Stimulated activated CD4-positive, alpha-beta T cell treated with anti-CD3 and anti-CD28 coated beads, Interleukin-12 subunit alpha, Interleukin-12 subunit beta, amount 100 ng/mL, for 4 hours (primary cell): Measurements from ENCODE around the gene SIRT6.
"Not testable (repeated sequence)": the region's sequence is repeated elsewhere in the genome, so short reads cannot be mapped to it uniquely, and the experiment has no call there.

Source experiments
- DNase-seq: peaks from one replicate; pipeline ENCODE4 v3.0.0-alpha.2; 2020

SIRT6 gene

DNA sequence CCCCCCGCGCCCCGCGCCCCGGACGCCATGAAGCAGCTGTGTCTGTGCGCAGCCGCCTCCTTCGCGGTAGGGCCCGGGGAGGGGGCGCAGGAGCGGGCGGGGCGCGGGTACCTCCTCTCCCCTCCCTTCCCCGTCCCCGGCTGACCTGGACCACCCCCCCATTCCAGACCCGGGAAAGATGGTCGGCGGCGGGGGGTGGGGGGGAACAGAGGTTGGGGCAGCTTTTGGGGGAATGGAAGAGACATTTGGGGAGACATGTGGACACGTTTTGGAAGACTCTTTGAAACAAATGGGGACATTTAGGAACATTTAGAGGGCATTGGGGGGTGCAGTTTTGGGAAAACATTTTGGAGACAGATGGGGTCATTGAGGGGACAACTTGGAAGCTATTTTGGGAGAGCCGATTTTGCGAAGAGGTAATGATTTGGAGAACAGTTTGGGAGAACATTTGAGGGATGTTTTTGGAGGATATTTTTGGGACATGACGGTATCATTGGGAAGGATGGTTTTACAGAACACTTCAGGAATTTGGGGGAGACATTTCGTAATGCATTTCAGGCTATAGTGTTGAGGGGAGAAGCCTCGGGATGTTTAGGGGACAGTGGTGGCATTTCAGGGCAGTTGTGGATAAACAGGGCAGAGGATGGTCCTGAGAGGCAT, 16.2 kb upstream of the SIRT6 start:
- no peak for DNase-seq

DNA sequence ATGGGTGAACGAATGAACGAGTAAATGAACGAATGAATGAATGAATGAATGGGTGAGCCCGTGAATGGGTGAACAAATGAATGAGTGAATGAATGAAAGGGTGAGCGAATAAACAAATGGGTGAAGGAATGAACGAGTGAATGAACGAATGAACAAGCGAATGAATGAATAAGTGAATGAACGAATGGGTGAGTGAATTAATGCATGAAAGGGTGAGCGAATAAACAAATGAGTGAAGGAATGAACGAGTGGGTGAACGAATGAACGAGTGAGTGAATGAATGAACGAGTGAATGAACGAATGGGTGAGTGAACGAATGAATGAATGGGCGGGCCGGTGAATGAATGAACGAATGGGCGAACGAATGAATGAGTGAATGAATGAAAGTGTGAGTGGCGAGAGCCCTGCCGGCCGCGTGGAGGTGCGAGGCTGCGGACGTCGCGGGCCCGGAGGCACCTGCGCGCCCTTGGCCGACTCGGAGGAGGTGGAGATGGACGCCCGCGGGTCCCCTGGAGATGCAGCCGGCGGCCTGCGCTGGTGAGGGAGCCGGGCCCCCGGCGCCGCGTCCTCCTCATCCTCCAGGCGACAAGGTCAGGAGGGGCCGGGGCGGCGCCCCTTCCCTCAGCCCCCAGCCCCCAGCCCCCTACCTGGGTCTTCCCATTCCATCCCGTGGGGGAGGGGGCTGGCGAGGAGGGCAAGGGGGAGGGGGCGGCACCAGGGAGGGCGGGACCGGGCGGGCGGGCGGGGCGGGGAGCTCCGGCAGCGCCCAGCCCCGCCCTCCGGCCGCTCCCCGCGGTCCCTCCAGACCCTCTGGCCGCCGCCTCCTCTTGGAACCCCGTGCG, 15.5 kb upstream of the SIRT6 start:
- DNase-seq, result no peak

DNA sequence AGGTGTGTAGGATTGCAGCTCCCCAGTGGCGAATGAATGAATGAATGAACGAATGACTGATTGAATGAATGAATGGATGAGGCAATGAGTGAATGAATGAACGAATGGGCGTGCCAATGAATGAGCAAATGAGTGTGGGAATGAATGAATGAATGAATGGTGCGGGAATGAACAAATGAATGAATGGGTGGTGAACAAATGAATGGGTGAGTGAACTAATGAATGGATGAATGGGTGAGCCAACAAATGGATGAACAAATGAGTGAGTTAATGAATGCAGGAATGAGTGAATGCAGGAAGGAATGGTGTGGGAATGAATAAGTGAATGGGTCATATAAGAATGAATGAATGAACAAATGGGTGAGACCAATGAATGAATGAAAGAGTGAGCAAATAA, 14.9 kb upstream of the SIRT6 start:
- no peak for DNase-seq

DNA sequence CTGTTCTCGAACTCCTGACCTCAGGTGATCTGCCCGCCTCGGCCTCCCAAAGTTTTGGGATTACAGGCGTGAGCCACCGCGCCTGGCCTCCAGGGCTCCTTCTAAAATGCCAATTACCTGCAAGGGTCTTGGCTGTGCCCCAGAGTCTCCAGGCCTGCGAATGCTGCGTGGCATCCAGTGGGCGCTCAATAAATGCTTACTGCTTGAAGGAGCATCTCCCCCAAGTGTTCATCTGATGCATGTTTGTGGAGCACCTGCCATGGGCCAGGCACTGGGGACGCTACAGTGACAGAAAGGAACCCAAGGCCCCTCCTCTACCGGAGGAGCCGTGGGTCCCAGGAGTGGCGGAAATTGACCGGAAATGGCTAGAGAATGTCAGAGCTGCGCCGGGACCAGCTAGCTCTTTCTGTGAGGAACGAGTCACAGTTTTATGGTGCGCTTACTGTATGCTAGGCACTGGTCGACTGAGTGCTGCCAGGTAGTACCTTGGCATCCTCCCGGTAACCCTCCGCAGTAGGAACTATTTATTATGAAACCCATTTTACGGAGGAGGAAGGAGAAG, 14.3 kb upstream of the SIRT6 start:
- no peak for DNase-seq

DNA sequence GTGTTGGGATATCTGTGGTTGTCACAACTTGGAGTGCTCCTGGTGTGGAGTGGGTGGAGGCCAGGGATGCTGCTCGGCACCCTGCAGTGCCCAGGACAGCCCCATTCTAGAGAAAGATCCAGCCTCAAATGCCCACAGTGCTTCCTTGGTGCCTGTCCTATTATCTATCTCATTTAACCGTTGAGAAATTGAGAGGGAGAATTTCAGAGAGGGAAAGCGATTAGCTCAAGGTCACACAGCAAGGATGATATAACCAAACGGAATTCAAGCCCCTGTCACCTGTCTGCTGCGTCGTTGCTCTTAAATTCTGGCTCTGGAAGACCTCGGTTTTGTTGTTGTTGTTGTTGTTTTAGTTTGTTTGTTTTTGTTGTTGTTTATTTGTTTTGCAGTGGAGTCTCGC, 13.6 kb upstream of the SIRT6 start:
- DNase-seq, result no peak

DNA sequence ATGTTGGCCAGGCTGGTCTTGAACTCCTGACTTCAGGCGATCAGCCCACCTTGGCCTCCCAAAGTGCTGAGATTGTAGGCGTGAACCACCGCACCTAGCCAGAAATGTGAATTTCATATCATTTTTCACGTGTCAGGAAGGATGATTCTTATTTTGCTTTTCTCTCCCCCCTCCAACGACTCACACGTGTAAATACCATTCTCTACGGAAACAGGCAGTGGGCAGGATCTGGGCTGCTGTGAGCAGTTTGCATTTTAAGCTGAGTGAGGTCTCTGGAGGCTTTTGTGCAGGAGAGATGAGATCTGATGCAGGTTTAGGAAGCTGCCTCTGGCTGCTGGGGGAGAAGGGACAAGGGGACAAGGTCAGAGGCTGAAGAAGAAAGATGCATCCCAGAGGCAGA, 12.0 kb upstream of the SIRT6 start:
- DNase-seq, result no peak

DNA sequence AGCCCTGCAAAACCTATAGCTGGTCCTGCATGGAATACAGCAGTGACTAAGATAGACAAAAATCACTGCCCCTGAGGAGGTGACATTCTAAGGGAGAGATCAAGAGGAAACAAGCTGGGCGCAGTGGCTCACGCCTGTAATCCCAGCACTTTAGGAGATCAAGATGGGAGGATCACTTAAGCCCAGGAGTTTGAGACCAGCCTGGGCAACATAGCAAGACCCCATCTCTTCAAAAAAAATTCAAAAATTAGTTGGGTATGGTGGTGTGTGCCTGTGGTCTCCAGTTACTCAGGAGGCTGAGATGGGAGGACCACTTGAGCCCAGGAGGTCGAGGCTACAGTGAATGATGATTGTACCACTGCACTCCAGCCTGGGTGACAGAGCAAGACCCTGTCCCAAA, 10.2 kb upstream of the SIRT6 start:
- DNase-seq, result not testable (repeated sequence)

DNA sequence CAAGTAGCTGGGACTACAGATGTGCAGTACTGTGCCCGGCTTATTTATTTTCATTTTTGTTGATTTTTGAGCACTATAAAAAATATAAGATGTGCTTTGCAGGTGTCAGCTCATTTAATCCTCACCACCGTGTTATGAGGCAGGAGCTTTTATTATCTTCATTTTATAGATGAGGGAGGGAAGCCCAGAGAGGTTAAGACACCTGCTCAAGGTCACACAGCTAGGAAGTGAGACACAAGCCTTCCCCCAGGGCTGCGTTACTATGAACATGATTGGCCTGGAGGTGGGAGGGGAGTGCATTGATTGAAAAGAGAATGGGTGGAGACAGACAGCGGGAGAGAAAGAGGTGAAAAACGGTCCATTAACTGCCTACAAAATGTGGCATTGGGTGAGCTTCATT, 7.3 kb upstream of the SIRT6 start:
- DNase-seq, result no peak

DNA sequence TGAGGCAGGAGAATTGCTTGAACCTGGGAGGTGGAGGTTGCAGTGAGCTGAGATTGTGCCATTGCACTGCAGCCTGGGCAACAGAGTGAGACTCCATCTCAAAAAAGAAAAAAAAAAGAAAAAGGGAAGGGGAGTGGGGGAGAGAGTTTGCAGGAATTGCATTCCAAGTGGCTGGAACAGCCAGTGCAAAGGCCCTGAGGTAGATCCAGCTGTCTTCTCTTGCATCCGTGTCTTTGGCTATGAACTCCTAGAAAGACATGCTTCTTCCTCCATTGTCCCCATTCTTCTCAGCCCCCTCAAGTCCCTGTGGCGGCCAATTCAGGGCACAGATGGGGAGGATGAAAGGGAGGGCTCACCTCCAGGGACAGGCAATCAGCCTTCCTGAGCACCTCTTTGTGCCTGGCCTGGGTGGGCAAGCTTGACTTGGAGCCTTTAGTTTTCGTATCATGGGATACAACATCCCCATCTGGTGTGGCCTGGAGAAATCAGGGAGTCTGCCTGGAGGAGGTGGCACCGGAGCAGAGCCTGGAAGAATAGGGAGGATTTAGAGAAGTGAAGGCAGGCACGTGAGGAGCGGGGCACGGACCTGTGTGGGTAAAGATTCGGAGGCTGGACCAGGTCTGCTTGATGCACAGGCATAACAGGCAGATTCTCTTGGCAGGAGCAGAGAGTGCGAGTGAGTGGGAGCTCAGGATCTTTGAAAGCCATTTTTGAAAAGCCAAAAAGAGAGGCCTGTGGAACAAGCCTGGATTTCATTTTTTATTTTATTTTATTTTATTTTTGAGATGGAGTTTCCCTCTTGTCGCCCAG, 5.2 kb upstream of the SIRT6 start:
- no peak for DNase-seq

DNA sequence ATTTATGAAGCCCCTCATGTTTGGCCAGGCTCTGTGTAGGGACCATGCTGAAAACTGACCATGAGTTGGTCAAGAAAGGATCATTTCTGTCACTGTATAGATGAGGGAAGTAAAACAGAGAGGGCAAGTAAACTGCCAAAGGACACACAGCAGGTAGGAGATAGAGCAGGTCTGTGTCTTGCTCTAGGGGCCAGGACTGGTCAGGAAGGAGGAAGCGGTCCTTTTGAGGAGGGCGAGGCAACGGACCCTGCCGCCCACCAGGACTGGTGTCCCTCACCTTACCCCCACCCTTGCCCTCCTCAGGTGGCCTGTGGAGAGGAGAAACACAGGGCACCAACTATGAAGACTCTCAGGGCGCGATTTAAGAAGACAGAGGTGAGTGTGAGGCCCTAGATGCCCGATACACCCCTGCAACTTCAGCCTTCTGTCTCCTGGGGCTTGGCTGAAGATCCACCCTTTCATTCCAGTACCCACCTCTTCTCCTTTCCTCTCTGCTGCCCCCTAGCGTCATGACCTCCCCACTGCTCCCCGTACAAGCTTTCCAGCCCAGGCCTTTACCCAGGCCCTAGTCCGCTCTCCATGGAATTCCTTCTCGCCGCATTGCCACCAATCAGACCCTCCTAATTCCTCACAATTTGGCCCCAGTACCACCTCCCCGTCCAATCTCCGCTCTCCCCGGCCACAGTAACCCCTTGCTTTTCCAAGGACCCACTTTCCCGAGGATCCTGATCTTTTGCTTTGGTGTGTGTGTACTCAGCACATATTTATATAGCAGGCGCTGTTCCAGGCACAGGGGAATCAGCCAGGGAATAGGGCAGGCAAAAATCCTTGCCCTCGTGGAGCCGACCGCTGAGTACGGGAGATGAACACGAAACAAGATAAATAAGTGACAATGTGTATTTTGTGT, 4.0 kb upstream of the SIRT6 start:
- peak; percentile 77 for DNase-seq

DNA sequence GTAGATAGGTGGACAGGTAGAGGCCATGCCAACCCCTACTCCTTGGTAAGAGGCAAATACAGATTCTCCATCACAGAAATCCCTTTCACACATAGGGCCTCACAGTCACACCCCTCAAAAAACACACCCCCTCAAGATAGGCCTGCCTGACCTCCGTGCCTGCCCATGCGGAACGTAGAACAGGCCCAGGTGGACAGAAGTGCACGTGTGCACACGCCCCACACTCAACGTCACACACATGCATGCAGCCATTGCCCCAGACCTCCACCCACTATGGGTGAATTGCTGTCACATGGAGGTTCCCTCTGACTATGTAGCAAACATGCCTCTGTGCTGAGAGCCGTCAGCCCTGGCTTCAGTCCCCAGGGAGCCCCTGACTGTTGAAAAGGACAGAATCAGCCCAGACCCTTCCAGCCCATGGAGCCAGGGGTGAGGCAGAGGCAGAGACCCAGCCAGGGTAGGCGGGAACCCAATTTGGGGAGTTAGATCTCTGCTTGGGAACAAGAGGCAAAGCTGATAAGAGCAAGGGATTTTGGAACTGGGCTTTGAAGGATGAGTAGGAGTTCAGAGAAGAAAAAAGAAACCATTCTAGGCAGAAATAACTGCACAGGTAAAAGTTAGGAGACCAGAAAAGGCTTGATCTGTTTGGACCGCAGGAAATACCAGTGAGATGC, 3.2 kb upstream of the SIRT6 start:
- DNase-seq, result no peak

DNA sequence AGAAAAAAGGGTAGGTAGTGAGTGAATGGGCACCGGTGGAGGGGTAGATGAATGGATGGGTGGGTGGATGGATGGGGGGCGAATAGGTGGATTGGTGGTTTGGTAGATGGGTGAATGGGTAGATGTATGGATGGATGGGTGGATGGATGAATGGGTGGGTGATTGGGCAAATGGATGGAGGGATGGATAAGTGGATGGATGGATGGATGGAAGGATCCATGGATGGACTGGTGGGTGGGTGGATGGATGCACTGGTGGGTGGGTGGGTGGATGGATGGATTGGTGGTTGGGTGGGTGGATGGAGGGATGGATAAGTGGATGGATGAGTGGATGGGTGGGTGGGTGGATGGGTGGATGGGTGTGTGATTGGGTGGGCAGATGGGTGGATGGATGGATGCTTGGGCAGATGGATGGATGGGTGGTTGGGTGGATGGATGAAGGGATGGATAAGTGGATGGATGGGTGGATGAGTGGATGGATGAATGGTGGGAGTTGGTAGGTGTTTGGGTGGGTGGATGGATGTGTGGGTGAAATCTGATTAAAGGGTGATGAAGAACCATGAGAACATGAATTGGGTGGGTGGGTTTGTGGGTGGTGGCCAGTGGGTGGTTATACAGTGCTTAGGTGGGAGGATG, 2.5 kb upstream of the SIRT6 start:
- no peak for DNase-seq

DNA sequence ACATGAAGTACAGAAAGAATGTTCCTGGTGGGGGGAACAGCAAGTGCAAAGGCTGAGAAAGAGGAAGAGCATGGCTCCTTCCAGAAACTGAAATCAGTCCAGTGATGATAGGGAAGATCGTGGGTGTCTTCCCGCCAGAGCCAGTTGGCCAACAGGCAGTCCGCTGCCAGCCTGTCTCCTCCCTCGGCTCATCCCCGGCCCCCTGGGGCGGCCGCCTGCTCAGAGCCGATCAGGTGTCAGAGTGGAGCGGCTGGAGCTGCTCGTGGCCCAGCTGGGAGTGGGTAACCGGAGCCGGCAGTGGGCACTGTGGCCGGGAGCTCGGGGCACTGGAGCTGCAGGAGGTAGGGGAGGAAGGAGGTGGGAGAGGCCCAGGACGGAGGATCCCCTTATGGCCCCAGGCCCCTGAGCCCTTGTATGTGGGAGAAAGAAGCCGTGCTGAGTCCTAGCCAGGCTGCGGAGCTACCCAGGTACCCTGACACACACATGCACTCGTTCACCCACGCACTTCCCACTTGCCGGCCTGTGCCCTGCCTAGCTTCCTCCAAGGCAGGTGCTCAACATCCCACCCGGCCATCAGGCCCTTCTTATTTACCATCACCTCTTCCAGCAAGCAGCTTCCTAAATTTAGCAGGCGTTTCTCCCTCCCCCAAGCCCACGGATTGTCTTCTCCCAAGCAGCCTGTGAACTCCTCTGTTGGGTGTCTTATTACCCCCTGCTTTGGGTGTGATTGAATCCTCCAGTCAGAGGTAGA, 1.8 kb upstream of the SIRT6 start:
- DNase-seq, result no peak

DNA sequence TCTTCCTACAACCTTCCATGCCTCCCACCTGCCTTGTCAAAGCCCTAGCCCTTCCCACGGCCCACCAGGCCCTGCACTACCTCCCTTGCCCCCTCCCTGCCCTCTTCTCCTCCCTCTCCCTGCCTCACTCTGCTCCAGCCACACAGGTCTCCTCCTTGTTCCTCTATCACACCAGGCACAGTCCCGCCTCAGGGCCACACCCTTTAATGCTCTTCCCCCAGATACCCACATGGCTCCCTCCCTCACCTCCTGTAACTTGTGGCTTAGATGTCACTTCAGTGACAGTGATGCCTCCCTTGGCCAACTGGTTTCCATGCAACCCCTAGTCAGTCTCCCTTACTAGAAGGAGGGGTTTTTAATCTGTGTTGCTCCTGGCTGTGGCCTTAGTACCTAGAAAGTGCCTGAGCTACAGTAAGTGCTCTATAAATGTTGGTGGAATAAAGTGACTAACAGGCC, 1.3 kb downstream of the SIRT6 start:
- no peak for DNase-seq

DNA sequence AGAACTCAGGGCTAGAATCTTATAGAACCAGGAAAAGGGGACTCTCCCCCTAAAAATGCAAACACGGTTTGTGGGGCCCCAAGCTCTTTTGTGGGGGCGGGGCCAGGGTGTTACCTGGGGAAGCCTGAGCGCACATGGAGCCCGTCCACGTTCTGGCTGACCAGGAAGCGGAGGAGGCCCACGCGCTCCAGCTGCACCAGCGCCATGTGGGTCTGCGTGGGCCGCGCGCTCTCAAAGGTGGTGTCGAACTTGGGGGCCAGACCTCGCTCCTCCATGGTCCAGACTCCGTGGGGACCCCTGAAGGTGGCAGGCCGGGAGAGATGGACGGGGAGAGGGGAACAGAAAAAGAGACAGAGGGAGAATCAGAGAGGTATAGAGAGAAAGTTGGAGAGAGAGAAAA, 3.4 kb downstream of the SIRT6 start:
- DNase-seq, result no peak

DNA sequence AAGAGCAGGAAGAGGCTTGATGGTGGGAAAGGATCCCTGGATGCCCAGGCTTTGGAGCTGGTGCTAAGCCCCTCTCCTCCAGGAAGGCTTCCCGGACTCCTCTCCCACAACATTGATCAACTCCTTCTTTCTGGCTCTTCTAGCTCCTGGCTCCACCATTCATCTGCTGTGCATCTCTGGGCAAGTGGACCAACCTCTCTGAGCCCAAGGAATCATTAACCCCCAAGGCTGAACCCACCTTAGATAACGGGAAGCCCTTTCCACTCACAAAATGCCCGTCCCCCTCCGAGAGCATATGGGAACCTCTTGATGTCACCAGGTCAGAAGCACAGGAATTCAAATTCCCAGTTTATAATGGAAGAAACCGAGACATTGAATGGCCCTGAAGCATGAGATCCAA, 5.2 kb downstream of the SIRT6 start:
- DNase-seq, result no peak

DNA sequence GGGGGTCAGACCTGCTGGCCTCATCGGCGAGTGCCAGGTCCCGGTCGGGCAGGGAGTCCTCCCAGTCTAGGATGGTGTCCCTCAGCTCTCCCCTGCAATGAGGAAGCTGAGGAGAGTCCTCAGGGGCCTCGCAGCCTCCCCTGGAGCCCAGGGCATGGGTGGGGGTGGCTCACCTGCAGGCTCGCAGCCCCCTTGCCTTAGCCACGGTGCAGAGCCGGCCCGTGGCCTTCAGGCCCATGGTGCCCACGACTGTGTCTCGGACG, 6.8 kb downstream of the SIRT6 start:
- DNase-seq, result no peak

DNA sequence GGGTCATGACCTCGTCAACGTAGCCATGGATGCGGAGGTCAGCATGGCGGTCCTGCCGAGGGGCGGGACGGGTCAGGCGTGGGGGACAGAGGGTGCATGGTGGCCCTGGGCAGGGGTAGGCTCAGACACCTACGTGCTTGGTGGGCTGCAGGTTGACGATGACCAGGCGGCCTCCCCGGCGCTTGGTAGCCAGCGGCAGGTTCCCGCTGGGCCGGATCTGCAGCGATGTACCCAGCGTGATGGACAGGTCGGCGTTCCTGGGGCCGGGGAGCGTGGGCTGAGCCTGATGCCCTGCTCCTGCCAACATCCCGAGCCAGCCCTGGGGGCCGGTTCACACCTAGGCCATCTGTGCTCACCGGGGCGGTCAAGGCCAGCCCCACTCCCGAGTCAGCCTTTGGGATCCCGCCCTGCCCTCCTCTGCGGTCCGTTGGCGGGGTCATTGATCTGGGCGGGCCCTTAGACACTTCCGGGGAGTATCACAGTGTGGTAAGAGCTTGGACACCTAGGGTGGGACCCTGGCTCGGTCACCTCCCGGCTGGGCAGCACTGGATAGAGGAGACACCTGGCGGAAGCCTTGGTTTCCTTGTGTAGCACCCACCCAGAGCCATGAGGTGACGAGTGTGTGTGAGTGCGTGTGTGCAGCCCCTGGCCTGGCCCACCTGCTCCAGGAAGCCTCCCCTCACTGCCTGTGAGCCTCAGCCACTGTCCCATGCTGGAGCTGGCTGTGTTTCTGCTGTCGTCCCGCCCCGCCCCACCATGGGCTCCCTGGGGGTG, 7.3 kb downstream of the SIRT6 start:
- no peak for DNase-seq

DNA sequence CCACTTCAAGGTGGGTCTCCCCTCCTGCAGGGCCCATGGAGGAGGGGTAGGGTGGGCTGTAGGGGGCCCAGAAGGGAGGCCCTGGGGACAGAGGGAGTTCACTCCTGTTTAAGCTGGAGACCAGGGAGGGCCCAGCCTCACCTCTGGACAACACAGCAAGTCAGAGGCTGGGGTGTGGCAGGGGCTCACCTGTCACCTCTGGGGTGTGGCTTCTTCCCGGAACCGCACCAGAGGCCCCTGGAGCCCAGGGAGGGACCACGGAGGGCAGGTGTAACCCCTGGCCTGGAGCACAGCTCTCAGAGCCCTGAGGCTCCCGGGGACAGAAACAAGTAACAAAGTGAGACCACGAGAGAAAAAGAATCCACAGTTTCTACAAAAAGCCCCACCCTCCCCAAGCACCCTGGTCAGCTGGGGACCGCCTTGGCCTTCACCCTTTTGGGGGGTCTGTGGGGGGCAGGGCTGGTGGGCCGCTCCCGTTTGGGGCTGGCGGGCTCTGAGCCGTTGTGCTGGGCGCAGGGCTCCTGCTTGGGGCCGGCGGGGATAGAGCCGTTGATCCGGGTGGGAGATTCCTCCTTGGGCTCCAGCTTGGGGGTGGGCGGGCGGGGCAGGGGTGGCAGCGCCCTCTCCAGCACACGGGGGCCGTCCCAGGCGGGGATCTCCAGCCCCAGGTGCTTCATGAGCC, 8.0 kb downstream of the SIRT6 start:
- DNase-seq, result no peak
